Transverse colon (tissue), 3 donors: ENCODE measurements around the gene AGBL4.

Experiments used
- CTCF ChIP-seq, 5 experiments: fragments of 200-600 bp in 3 of 5; fragments of 450-650 bp in 2 of 5; sonication (generic) in 3 of 5; IDR thresholded peaks; 1 replicate in 2 of 5; 2 replicates in 3 of 5; pipeline ENCODE4 v1.5.1; 2016 to 2017; ENCODE audit warnings: antibody characterized with exemption in 5 of 5, inconsistent platforms in 3 of 5, mild to moderate bottlenecking in 2 of 5, moderate library complexity in 1 of 5
- EP300 ChIP-seq: sonication (generic); formaldehyde crosslinking; IDR thresholded peaks from one replicate; pipeline ENCODE4 v1.6.1; 2017; ENCODE audit warnings: antibody characterized with exemption, low read depth

GRCh38 chr1:48643193-48643592 is 1380.6 kb downstream of the AGBL4 start:
- TF ChIP-seq CTCF (IDR thresholded peaks at IDR 0.05) (no peak), EP300 (no peak)
